Subcutaneous adipose tissue (tissue), 4 donors: ENCODE results near the gene ITSN2. TPM values are rescaled to one million over a fixed set of nuclear protein-coding genes. Genes with fewer than 3 reads are reported as not detected.

Experiments
- total RNA-seq, 4 donors: library from RNA; depleted of rRNA; stranded (reverse); fragments of >200 nt; gene quantifications; one replicate each; pipeline ENCODE4 v1.1.0, GENCODE V29; 2016
- TF ChIP-seq, protein P1 (sequence below): fragments of 450-650 bp; IDR thresholded peaks from one replicate; pipeline ENCODE4 v1.5.1; 2016; ENCODE audit warnings: low read depth, mild to moderate bottlenecking, control low read depth, antibody characterized with exemption, moderate library complexity

Gene ITSN2
- total RNA-seq, 4 donors from 2014 or later, result 51.5 to 69.9 (median 61.9) TPM

DNA sequence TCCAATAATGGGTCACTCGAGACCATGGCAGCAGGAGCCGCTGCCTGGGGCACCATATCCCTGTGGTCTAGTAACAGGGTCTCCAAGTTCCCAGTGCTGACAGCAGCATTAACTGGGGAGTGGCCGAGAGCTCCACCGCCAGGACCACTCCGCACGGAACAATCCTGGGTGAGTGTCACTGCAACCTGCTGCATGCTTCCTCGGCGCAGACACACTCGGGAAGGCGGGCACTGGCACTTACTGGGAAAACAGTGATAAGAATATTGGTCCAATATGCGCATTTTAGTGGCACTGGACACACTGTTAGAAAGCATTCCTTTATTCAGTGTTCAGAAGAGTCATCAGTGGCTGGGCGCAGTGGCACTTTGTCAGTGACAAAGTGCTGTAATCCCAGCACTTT is 155.8 kb downstream of the ITSN2 start:
- TF ChIP-seq, protein P1, sequence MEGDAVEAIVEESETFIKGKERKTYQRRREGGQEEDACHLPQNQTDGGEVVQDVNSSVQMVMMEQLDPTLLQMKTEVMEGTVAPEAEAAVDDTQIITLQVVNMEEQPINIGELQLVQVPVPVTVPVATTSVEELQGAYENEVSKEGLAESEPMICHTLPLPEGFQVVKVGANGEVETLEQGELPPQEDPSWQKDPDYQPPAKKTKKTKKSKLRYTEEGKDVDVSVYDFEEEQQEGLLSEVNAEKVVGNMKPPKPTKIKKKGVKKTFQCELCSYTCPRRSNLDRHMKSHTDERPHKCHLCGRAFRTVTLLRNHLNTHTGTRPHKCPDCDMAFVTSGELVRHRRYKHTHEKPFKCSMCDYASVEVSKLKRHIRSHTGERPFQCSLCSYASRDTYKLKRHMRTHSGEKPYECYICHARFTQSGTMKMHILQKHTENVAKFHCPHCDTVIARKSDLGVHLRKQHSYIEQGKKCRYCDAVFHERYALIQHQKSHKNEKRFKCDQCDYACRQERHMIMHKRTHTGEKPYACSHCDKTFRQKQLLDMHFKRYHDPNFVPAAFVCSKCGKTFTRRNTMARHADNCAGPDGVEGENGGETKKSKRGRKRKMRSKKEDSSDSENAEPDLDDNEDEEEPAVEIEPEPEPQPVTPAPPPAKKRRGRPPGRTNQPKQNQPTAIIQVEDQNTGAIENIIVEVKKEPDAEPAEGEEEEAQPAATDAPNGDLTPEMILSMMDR, result no peak

DNA sequence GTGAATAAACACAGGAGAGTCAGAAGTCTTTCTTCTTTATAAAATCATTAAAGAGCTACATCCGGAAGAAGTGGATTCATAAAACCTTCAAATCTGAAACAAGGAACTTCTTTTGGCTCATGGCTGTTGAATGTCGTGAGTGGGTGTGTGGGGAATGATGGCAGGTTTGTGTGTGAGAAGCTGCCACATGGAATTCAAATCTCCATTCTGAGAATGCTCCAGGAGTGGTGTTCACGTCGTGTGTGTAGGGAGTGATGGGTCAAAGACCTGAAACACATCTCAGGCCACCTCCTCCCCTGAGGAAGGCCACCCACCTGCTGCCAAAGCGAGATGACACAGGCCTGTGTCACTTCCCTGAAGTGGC is 156.6 kb downstream of the ITSN2 start:
- TF ChIP-seq, protein P1, result no peak

DNA sequence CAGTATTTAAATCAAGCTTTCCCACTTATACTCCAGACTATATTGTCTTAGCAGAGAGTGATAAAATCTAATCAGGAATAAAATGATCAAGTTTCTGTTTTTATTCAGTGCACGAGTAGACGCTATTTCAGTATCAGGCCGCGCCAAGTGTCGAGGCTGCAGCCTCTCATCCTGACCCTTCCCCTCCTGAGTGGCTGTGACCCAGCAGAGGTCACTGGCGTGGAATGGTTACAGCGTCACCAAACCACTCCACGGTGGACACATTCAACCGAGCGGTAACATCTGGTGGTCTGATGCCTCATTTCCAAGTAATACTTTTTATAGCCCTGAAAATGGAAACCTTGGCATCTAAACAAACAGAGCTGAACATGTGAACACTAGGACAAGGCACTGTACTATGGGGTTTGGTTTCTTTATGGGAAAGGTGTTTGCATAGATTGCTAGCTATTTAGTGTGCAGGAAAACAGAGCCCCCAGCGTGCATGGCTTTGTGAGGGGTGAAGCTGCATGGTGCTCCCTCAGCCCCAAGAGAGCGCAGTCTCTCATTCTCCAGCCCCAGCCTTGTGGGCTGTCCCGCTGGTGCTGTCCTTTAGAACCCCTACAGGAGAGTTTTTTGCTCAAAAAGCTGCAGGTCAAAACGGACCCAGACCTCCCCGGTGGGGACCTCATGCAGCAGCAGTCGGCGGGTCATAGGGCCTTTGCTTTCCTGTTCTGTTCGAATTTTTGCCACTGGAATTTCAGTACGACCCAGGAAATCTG is 157.1 kb downstream of the ITSN2 start:
- TF ChIP-seq, protein P1, result no peak

DNA sequence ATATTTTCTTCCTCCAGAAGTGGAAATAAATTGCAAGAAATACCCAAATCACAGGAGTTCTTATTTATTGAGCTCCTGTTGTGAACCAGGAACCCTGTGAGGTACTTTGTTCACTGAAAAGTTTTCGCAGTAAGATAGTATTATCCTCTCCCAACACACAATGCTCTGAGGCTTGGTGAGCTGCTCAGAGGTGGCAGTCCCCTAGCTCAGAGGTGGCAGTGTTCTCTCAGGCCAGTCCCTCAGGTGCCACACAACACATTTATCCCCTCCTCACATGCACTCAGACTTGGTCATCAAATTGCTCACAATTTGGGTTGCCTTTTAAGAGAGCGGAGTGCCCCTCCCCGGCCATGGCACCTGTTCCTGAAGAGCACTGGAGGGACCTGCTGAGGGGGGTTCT is 159.5 kb downstream of the ITSN2 start:
- TF ChIP-seq, protein P1, result no peak

DNA sequence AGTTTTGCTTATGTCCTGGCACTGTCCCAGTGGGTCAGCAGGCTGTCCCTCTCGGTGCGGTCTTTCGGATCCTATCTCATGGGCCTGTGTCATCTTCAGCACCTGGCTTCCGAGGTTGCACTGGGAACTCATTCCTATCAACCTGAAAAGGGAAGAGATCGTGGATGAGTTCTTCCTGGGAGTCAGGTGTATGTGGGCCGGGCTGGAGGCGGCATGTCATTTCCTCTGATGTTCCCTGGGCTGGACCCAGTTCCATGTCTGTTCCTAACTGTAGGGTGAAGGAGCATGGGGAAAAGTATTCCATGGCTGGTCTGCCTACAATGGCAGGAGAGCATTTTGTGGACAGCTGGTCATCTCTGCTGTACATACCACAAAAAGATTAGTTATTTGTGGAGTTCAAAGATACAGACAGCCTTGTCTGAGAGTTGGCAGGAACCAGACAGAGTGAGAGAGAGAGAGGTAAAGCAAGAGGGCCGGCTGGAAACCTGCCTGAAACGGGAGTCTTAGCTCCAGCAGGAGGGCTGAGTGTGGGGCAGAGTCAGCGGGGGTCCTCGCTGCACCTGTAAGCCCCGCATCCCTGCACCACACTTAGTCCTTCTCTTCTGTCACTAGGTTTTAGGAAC is 160.3 kb downstream of the ITSN2 start:
- TF ChIP-seq, protein P1, result no peak

DNA sequence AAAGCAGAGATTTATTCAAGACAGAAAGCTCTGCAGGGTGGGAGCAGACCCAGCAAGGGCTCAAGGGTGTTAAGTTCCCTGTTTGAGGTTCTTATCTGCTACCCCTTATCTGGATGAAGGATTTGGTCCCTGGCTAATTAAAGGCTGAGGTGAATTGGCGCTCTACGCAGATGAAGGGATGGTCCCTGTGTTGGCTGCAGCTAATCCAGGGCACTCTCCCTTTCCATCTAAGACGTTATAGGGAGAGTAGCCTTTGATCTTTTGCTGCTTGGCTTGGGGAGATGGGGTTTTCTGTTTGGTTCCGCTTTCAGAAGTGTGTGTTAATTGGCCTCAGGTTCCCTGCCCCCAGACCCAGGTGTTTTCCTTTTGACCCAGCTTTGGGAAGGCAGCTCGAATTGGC is 168.5 kb downstream of the ITSN2 start:
- TF ChIP-seq, protein P1, result no peak

DNA sequence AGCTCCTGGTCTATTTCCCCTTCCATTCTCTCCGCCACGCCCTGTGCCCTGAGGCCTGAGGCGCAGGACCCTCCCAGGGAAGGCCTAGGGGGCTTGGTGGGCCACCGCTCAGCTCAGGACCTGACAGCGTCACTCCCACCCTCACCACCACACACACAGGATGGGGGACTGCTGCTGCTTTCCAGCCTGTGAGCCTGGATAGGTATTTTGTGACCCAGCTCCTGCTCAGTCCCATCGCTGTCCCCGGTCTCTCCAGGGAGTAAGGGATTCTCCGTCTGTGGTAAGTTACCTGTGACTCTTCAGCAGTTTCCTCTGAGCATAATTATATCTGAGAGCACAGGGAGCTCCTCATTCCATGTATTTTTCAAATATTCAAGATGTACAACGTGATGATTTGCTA is 169.2 kb downstream of the ITSN2 start:
- TF ChIP-seq, protein P1, result no peak
